Femur (tissue), 1 donor: Measurements from ENCODE around the gene MSI1.

Source experiments
- DNase-seq: peaks from one replicate; pipeline ENCODE4 v3.0.0-alpha.2; 2017

The MSI1 gene

GRCh38 chr12:120368789-120369602 lies at the start of gene MSI1:
TSS of gene MSI1 (minus strand) at chr12:120369164. CDS start at chr12:120369091, 73 bp downstream.
- DNase-seq, result no peak

- no peak for DNase-seq
These were observed 49.1 kb upstream of the MSI1 start for GRCh38 chr12:120417917-120418580.

- no peak for DNase-seq
These were observed 47.7 kb upstream of the MSI1 start for GRCh38 chr12:120416490-120417216.

GRCh38 chr12:120413901-120414695 lies 45.1 kb upstream of the MSI1 start:
- no peak for DNase-seq

- DNase-seq, result no peak
These were observed 43.5 kb upstream of the MSI1 start for GRCh38 chr12:120412421-120412820.

GRCh38 chr12:120408771-120409170 lies 39.8 kb upstream of the MSI1 start:
- no peak for DNase-seq

GRCh38 chr12:120406553-120406952 lies 37.6 kb upstream of the MSI1 start:
- DNase-seq, result no peak

GRCh38 chr12:120406069-120406468 lies 37.1 kb upstream of the MSI1 start:
- DNase-seq, result no peak

GRCh38 chr12:120404271-120404670 lies 35.3 kb upstream of the MSI1 start:
- no peak for DNase-seq

GRCh38 chr12:120403869-120404268 lies 34.9 kb upstream of the MSI1 start:
- no peak for DNase-seq

- peak; percentile 39 for DNase-seq
These were observed 33.3 kb upstream of the MSI1 start for GRCh38 chr12:120402217-120402616.

GRCh38 chr12:120399531-120399930 lies 30.6 kb upstream of the MSI1 start:
- no peak for DNase-seq

- no peak for DNase-seq
These were observed 29.0 kb upstream of the MSI1 start for GRCh38 chr12:120397824-120398540.

- no peak for DNase-seq
These were observed 25.8 kb upstream of the MSI1 start for GRCh38 chr12:120394483-120395367.

GRCh38 chr12:120390540-120391120 lies 21.7 kb upstream of the MSI1 start:
- no peak for DNase-seq

- DNase-seq, result no peak
These were observed 19.9 kb upstream of the MSI1 start for GRCh38 chr12:120388691-120389481.

- no peak for DNase-seq
These were observed 12.9 kb upstream of the MSI1 start for GRCh38 chr12:120381752-120382419.

GRCh38 chr12:120378036-120378435 lies 9.1 kb upstream of the MSI1 start:
- no peak for DNase-seq

GRCh38 chr12:120377611-120378010 lies 8.6 kb upstream of the MSI1 start:
- no peak for DNase-seq
